Right lobe of liver (tissue), 6 donors: Measurements from ENCODE around the gene SURF6. TPM values are rescaled to one million over a fixed set of nuclear protein-coding genes. Genes with fewer than 3 reads are reported as not detected.
"Not testable (repeated sequence)": the region's sequence is repeated elsewhere in the genome, so short reads cannot be mapped to it uniquely, and the experiment has no call there.

Source experiments
- ATAC-seq, 4 donors: fragments of 200-7000 bp; cut with Tn5 transposase; one replicate each; pipeline ENCODE4 v1.9.1; 2020; ENCODE audit warnings: mild to moderate bottlenecking in 4 of 4, moderate library complexity in 4 of 4
- DNase-seq, 3 donors: peaks; one replicate each; pipeline ENCODE4 v3.0.0-alpha.2; 2020
- H3K27ac ChIP-seq, 3 donors: fragments of 200-600 bp; one replicate each; pipeline ENCODE4 v1.8.0; 2022
- H3K27me3 ChIP-seq, 2 donors: fragments of 200-600 bp; one replicate each; pipeline ENCODE4 v1.8.0; 2022
- H3K36me3 ChIP-seq, 4 donors: fragments of 200-600 bp; sonication (generic) in 1 of 4; one replicate each; pipeline versions ENCODE4 v1.5.1 to v1.8.0; 2017 to 2022; ENCODE audit warnings: control low read depth in 1 of 4
- H3K4me1 ChIP-seq, 4 donors: fragments of 200-600 bp; sonication (generic) in 1 of 4; one replicate each; pipeline versions ENCODE4 v1.5.1 to v1.8.0; 2017 to 2022; ENCODE audit warnings: control low read depth in 1 of 4
- H3K4me3 ChIP-seq, 3 donors: fragments of 200-600 bp; one replicate each; pipeline ENCODE4 v1.8.0; 2022
- H3K9me3 ChIP-seq, 4 donors: fragments of 200-600 bp; sonication (generic) in 1 of 4; one replicate each; pipeline versions ENCODE4 v1.5.1 to v1.8.0; 2017 to 2022; ENCODE audit warnings: control low read depth in 1 of 4
- POLR2A ChIP-seq: fragments of 450-650 bp; IDR thresholded peaks from one replicate; pipeline ENCODE4 v1.6.1; 2017; ENCODE audit warnings: antibody characterized with exemption, mild to moderate bottlenecking
- whole genome bisulfite sequencing: methylation state at CpG from one replicate; pipeline ENCODE4 v1.1.6; 2018; ENCODE audit warnings: low coverage, low lambda C conversion rate; ENCODE audit not compliant: insufficient coverage; ENCODE audit errors: missing lambda C conversion rate; 5-methylcytosine and 5-hydroxymethylcytosine counted together
- intact Hi-C, 2 donors: fragments of 100-400 bp; cut with DNase I; formaldehyde crosslinking; loops; one replicate each; pipeline versions ENCODE4 v1.11.2 to v1.14.1; 2022
- total RNA-seq, 6 experiments: library from RNA; depleted of rRNA in 2 of 6; stranded (reverse); fragments of >200 nt in 2 of 6; fragmentation: NEBNext Ultra II Directional in 3 of 6; extraction: Animal tissue kit (Norgen Biotek cat#: 25700) in 3 of 6; gene quantifications; one replicate each; pipeline versions ENCODE4 v1.1.0 to v1.2.4, GENCODE V29; 2016 to 2023
- TF ChIP-seq, protein P1 (sequence below), 4 donors: fragments of 200-600 bp in 3 of 4; fragments of 450-650 bp in 1 of 4; IDR thresholded peaks; one replicate each; pipeline versions ENCODE4 v1.5.1 to v1.8.0; 2016 to 2022; ENCODE audit warnings: antibody characterized with exemption in 4 of 4, mild to moderate bottlenecking in 2 of 4
- donor health status: DM: no; HTN: yes; CAD: no.
- donor health status: DM: no; HTN: no; CAD: no.
- donor health status: DM: no; HTN: no; CAD: no.
- donor health status: DM: no; HTN: yes; CAD: no.
- donor health status: DM: no; HTN: yes; CAD: no.

The SURF6 gene
- total RNA-seq, 6 experiments from 2014 or later = 5.8 to 8.8 (median 7.6) TPM

DNA sequence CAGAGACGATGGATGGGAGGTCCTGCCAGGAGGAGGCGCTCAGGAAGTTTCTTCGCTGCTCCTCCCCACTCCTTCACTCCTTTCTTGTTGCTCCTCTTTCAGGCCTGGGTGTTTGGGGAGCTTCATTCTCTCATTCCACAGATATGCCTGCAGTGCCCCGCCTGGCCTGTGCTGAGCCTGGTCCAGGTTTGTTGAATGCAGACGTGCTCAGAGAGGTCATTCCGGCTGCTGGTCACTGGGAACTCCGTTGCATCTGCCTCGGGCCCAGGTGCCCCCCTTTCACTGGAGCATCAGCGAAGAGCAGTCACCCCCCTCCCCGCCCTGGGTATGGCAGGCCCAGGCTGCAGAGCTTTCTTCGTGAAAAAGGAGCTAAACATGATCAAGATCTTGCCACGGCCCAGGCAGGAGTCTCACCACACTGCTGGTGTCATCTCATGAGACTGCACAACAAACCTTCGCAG, 15.5 kb downstream of the SURF6 start:
- Histone ChIP-seq H3K36me3 (no peaks in the 10 kb centered on the region), H3K27me3 (no peaks in the 10 kb centered on the region), H3K4me1 (no peaks in the 10 kb centered on the region), H3K9me3 (no peaks in the 10 kb centered on the region), H3K4me3 (no peak overlapping the region), H3K27ac (no peak overlapping the region)
- DNase-seq = no peak
- no peak for ATAC-seq
- TF ChIP-seq POLR2A = no peak
- TF ChIP-seq, protein P1, sequence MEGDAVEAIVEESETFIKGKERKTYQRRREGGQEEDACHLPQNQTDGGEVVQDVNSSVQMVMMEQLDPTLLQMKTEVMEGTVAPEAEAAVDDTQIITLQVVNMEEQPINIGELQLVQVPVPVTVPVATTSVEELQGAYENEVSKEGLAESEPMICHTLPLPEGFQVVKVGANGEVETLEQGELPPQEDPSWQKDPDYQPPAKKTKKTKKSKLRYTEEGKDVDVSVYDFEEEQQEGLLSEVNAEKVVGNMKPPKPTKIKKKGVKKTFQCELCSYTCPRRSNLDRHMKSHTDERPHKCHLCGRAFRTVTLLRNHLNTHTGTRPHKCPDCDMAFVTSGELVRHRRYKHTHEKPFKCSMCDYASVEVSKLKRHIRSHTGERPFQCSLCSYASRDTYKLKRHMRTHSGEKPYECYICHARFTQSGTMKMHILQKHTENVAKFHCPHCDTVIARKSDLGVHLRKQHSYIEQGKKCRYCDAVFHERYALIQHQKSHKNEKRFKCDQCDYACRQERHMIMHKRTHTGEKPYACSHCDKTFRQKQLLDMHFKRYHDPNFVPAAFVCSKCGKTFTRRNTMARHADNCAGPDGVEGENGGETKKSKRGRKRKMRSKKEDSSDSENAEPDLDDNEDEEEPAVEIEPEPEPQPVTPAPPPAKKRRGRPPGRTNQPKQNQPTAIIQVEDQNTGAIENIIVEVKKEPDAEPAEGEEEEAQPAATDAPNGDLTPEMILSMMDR (IDR thresholded peaks at IDR 0.05) = no peak
- 86% methylated on average over 2 of the region's 13 CpGs for WGBS
- intact Hi-C loops = loop anchor here in 1 of 2 donors (5.0 kb wide), 1 partner anchor 837 kb away; no protein-coding TSS in a partner anchor

DNA sequence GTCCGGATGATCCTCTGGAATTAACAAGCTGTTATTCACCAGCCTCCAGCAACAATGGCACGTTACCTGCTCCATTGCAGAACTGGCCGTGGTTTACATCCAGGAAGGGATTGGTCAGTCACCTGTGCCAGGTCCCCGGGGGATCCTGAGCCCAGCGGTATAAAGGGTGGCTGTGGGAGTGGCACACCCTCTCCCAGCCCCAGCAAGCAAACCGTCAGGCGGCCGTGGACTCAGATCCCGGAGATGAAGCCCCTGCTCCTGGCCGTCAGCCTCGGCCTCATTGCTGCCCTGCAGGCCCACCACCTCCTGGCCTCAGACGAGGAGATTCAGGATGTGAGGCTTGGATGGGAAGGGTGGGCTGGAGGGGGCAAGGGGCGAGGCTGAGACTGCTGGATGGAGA, 18.4 kb downstream of the SURF6 start:
- H3K36me3 ChIP-seq, ATAC-seq, H3K4me3 ChIP-seq, H3K4me1 ChIP-seq, H3K27ac ChIP-seq, H3K9me3 ChIP-seq, intact Hi-C loops, H3K27me3 ChIP-seq: not testable (repeated sequence)
- DNase-seq = peak in 1 of 3 donors; percentile 31
- no CpG with 5 or more reads among the region's 13 CpGs for WGBS

DNA sequence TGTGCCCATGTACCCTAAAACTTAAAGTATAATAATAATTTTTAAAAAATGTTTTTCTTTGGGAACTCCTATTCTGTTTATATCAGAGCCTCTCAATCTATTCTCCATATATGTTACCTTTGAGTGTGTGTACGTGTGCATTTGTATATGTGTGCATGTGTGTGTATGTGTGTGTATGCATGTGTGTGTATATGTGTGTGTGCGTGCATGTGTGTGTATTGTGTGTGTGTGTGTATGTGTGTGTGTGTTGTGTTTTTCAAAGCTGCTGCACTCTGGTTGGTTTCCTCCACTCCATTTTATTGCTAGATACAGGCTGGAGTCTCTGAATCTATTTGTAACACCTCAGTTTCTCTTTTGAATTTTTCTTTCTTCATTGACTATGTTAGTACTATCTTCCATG, 20.0 kb downstream of the SURF6 start:
- Histone ChIP-seq H3K9me3 (no peaks in the 10 kb centered on the region), H3K4me3 (no peak overlapping the region), H3K27me3 (no peaks in the 10 kb centered on the region), H3K27ac (no peak overlapping the region), H3K36me3 (no peaks in the 10 kb centered on the region), H3K4me1 (no peaks in the 10 kb centered on the region)
- no peak for ATAC-seq
- no peak for TF ChIP-seq POLR2A
- TF ChIP-seq, protein P1 (IDR thresholded peaks at IDR 0.05) = no peak
- intact Hi-C loops = no loop called here
- DNase-seq = no peak
- 28% methylated on average over 2 of the region's 2 CpGs for WGBS

DNA sequence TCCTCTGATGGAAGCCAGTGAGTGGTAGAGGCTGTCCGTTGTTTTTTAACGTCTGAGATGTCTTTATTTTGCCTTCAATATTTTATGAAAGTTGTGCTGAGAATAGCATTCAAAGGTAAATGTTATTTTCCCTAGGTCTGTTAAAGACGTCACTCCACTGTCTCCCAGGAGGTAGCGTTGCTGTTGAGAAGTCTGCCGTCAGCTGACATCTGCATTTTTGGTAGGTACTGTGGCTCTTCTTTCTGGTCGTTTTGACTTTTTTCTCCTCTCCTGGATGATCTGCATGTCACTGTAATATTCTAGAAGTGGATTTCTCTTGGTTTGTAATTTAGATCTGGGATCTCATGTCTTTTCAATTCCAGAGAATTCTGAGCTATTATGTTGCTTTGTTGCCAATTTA, 26.4 kb downstream of the SURF6 start:
- no peak overlapping the region for H3K4me3 ChIP-seq
- no peak for DNase-seq
- H3K27me3 ChIP-seq = no peaks in the 10 kb centered on the region
- WGBS = 63% methylated on average over 5 of the region's 6 CpGs
- no peaks in the 10 kb centered on the region for H3K9me3 ChIP-seq
- no peaks in the 10 kb centered on the region for H3K4me1 ChIP-seq
- no peaks in the 10 kb centered on the region for H3K36me3 ChIP-seq
- ATAC-seq = no peak
- H3K27ac ChIP-seq = no peak overlapping the region
- TF ChIP-seq POLR2A = no peak
- TF ChIP-seq, protein P1 (IDR thresholded peaks at IDR 0.05) = no peak
- intact Hi-C loops = no loop called here

DNA sequence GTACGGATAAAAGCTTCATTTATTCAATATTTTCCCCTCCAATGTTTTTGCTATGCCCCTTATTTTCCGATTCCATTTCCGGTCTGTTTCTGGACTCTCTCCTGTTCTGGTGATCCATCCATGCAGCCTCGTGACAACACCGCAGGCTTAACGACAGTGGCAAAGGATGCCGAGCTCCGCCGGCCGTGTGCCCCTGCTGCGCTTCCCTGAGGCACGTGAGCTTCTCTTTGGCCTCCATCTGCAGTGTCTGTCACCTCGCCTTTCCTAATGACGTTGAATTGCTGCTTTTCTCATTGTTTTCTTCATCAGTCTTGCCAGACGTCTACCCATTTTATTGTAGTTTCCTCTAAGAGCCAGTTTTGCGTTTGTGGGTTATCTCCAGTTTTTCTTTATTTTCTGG, 28.7 kb downstream of the SURF6 start:
- Histone ChIP-seq H3K9me3 (no peaks in the 10 kb centered on the region), H3K36me3 (no peaks in the 10 kb centered on the region), H3K27ac (no peak overlapping the region), H3K27me3 (no peaks in the 10 kb centered on the region), H3K4me1 (no peaks in the 10 kb centered on the region), H3K4me3 (no peak overlapping the region)
- no peak for TF ChIP-seq POLR2A
- TF ChIP-seq, protein P1 (IDR thresholded peaks at IDR 0.05) = no peak
- no peak for DNase-seq
- intact Hi-C loops = no loop called here
- WGBS = 46% methylated on average over 13 of the region's 16 CpGs
- ATAC-seq = no peak
